ENCODE data around the gene SRPX. TPM values are rescaled to one million over a fixed set of nuclear protein-coding genes. Genes with fewer than 3 reads are reported as not detected.

The SRPX gene
- total RNA-seq, 1 donor from 2014 or later, result 60.1 TPM

- Mint-ChIP-seq H3K4me1 (ENCODE audit: low read depth, unreplicated experiment) (no peaks in the 10 kb centered on the region), H3K4me3 (ENCODE audit: unreplicated experiment) (no peak overlapping the region), H3K36me3 (ENCODE audit: low read depth, unreplicated experiment) (no peaks in the 10 kb centered on the region), H3K27ac (ENCODE audit: unreplicated experiment) (no peak overlapping the region), H3K9me3 (ENCODE audit: unreplicated experiment) (no peaks in the 10 kb centered on the region), H3K27me3 (ENCODE audit: low read depth, unreplicated experiment) (no peaks in the 10 kb centered on the region)
- no peak for TF ChIP-seq CTCF (IDR thresholded peaks at IDR 0.05; ENCODE audit: insufficient read depth, low read depth, low read length)
- no peak for DNase-seq (ENCODE audit: low read depth)
- Histone ChIP-seq H3K4me1 (ENCODE audit: insufficient read depth, low read length) (peaks cover 6% of the 10 kb centered on the region), H3K79me2 (ENCODE audit: insufficient read depth, low read length) (peaks cover 33% of the 10 kb centered on the region), H3K27me3 (ENCODE audit: insufficient read depth, low read length) (no peaks in the 10 kb centered on the region), H3K36me3 (ENCODE audit: insufficient read depth, low read length) (no peaks in the 10 kb centered on the region), H3K4me2 (ENCODE audit: low read length) (no peak overlapping the region), H3K9me3 (ENCODE audit: insufficient read depth, low read depth, low read length) (no peaks in the 10 kb centered on the region), H3K27ac (ENCODE audit: low read depth, low read length) (no peak overlapping the region), H2AFZ (ENCODE audit: low read depth, low read length) (no peak overlapping the region), H3K4me3 (ENCODE audit: insufficient read depth, low read depth, low read length) (no peak overlapping the region), H4K20me1 (ENCODE audit: insufficient read depth, low read length) (no peaks in the 10 kb centered on the region), H3K9ac (ENCODE audit: low read length) (no peak overlapping the region)
- FAIRE-seq, result peak; percentile 89
Observed at GRCh38 chrX:38189431-38190250, 31.0 kb downstream of the SRPX start.

GRCh38 chrX:38183596-38183995 lies 37.1 kb downstream of the SRPX start:
- FAIRE-seq, result peak; percentile 78

More at GRCh38 chrX:38183596-38183995, 37.1 kb downstream of the SRPX start:
- Histone ChIP-seq H3K27me3 (ENCODE audit: insufficient read depth, low read length) (no peaks in the 10 kb centered on the region), H4K20me1 (ENCODE audit: insufficient read depth, low read length) (peaks cover 3% of the 10 kb centered on the region), H3K9me3 (ENCODE audit: insufficient read depth, low read depth, low read length) (no peaks in the 10 kb centered on the region), H3K4me2 (ENCODE audit: low read length) (no peak overlapping the region), H2AFZ (ENCODE audit: low read depth, low read length) (no peak overlapping the region), H3K4me3 (ENCODE audit: insufficient read depth, low read depth, low read length) (no peak overlapping the region), H3K4me1 (ENCODE audit: insufficient read depth, low read length) (no peaks in the 10 kb centered on the region), H3K9ac (ENCODE audit: low read length) (no peak overlapping the region), H3K27ac (ENCODE audit: low read depth, low read length) (no peak overlapping the region), H3K36me3 (ENCODE audit: insufficient read depth, low read length) (no peaks in the 10 kb centered on the region), H3K79me2 (ENCODE audit: insufficient read depth, low read length) (peaks cover 13% of the 10 kb centered on the region)
- H3K27me3 Mint-ChIP-seq (ENCODE audit: low read depth, unreplicated experiment), result no peaks in the 10 kb centered on the region
- DNase-seq (ENCODE audit: low read depth), result peak; percentile 55
- H3K4me1 Mint-ChIP-seq (ENCODE audit: low read depth, unreplicated experiment), result peaks cover 4% of the 10 kb centered on the region
- H3K9me3 Mint-ChIP-seq (ENCODE audit: unreplicated experiment), result no peaks in the 10 kb centered on the region
- no peak overlapping the region for H3K27ac Mint-ChIP-seq (ENCODE audit: unreplicated experiment)
- TF ChIP-seq CTCF (IDR thresholded peaks at IDR 0.05; ENCODE audit: insufficient read depth, low read depth, low read length), result no peak
- no peak for TF ChIP-seq EZH2 (IDR thresholded peaks at IDR 0.05; ENCODE audit: insufficient read depth, low read length)
- H3K36me3 Mint-ChIP-seq (ENCODE audit: low read depth, unreplicated experiment), result no peaks in the 10 kb centered on the region
- no peak overlapping the region for H3K4me3 Mint-ChIP-seq (ENCODE audit: unreplicated experiment)

Measured in astrocyte (in vitro differentiated cells and primary cell).